Keratinocyte (primary cell): ENCODE data around the gene MTFMT. TPM values are rescaled to one million over a fixed set of nuclear protein-coding genes. Genes with fewer than 3 reads are reported as not detected.

Experiments used
- DNase-seq: peaks from one replicate; pipeline ENCODE4 v3.0.0-alpha.2; 2011; ENCODE audit warnings: low read depth, missing footprints, low spot score
- FAIRE-seq: peaks from 2 replicates; lab custom pipeline; 2011; peaks lifted over from hg19 to GRCh38; lab: Jason Lieb, UNC
- H2AFZ ChIP-seq: 2 replicates; pipeline ENCODE4 v1.6.0; 2012; ENCODE audit warnings: low read length, control low read depth, inconsistent platforms; ENCODE audit not compliant: control insufficient read depth
- H3K27ac ChIP-seq: 2 replicates; pipeline ENCODE4 v1.5.1; 2011; ENCODE audit warnings: low read length; ENCODE audit not compliant: control insufficient read depth, insufficient read depth
- H3K27me3 ChIP-seq: 3 replicates; pipeline ENCODE4 v1.6.0; 2011; ENCODE audit warnings: low read length; ENCODE audit not compliant: control insufficient read depth, insufficient read depth; ENCODE audit errors: extremely low read depth
- H3K36me3 ChIP-seq, 2 experiments: 2 replicates in 1 of 2; 3 replicates in 1 of 2; pipeline ENCODE4 v1.5.1; 2011; ENCODE audit warnings: low read length in 2 of 2, mild to moderate bottlenecking in 1 of 2; ENCODE audit not compliant: control insufficient read depth in 2 of 2, insufficient read depth in 2 of 2; ENCODE audit errors: extremely low read depth in 1 of 2
- H3K4me1 ChIP-seq: 3 replicates; pipeline ENCODE4 v1.5.1; 2011; ENCODE audit warnings: low read length; ENCODE audit not compliant: control insufficient read depth, insufficient read depth; ENCODE audit errors: extremely low read depth
- H3K4me2 ChIP-seq: 3 replicates; pipeline ENCODE4 v1.6.0; 2011; ENCODE audit warnings: low read depth, low read length; ENCODE audit not compliant: control insufficient read depth, insufficient read depth; ENCODE audit errors: extremely low read depth
- H3K4me3 ChIP-seq, 3 experiments: fragments of 200-600 bp in 1 of 3; sonication (generic) in 1 of 3; 2 replicates in 2 of 3; 3 replicates in 1 of 3; pipeline ENCODE4 v1.5.1; 2011 to 2016; ENCODE audit warnings: low read length in 3 of 3, mild to moderate bottlenecking in 3 of 3, control low read depth in 2 of 3, inconsistent platforms in 1 of 3, low read depth in 1 of 3, mixed read lengths in 1 of 3, mixed run types in 1 of 3, moderate library complexity in 1 of 3; ENCODE audit not compliant: control insufficient read depth in 2 of 3, insufficient read depth in 2 of 3; ENCODE audit errors: extremely low read depth in 1 of 3
- H3K79me2 ChIP-seq: 2 replicates; pipeline ENCODE4 v1.6.0; 2012; ENCODE audit warnings: low read length; ENCODE audit not compliant: control insufficient read depth, insufficient read depth
- H3K9ac ChIP-seq: 3 replicates; pipeline ENCODE4 v1.6.0; 2011; ENCODE audit warnings: low read length; ENCODE audit not compliant: control insufficient read depth, insufficient read depth; ENCODE audit errors: extremely low read depth
- H3K9me1 ChIP-seq: 3 replicates; pipeline ENCODE4 v1.6.0; 2011; ENCODE audit warnings: low read length; ENCODE audit not compliant: control insufficient read depth, insufficient read depth; ENCODE audit errors: extremely low read depth
- H3K9me3 ChIP-seq: 2 replicates; pipeline ENCODE4 v1.5.1; 2012; ENCODE audit warnings: low read depth, low read length; ENCODE audit not compliant: control insufficient read depth
- H4K20me1 ChIP-seq: 3 replicates; pipeline ENCODE4 v1.6.0; 2011; ENCODE audit warnings: low read length; ENCODE audit not compliant: control insufficient read depth, insufficient read depth; ENCODE audit errors: extremely low read depth
- EZH2 ChIP-seq: IDR thresholded peaks from one replicate; pipeline ENCODE4 v1.6.1; 2012; ENCODE audit warnings: inconsistent platforms, mild to moderate bottlenecking, low read length, moderate library complexity
- dilution Hi-C: fragments of 300-500 bp; cut with MboI; formaldehyde crosslinking; loops from one replicate; pipeline ENCODE4 v1.7.0; 2020; ENCODE audit warnings: low sequenced_read_pairs; ENCODE audit not compliant: extremely low pct_ligation_motif_present
- polyA plus RNA-seq, 5 experiments: library from polyadenylated mRNA; depleted of rRNA in 3 of 5; stranded (reverse) in 3 of 5; stranded (forward) in 1 of 5; unstranded in 1 of 5; fragments of >200 nt; gene quantifications; 1 replicate in 1 of 5; 2 replicates in 3 of 5; 3 replicates in 1 of 5; pipeline versions ENCODE4 v1.2.1 to v1.2.3, GENCODE V29; 2011 to 2012; ENCODE audit warnings: missing spikeins in 2 of 5, low read depth in 1 of 5, low replicate concordance in 1 of 5
- TF ChIP-seq, protein P1 (sequence below), 3 experiments: IDR thresholded peaks in 1 of 3; conservative IDR thresholded peaks in 1 of 3; optimal IDR thresholded peaks in 1 of 3; 2 replicates in 2 of 3; 3 replicates in 1 of 3; pipeline versions ENCODE3 to v1.5.1; 2011; ENCODE audit warnings: low read length in 3 of 3, mild to moderate bottlenecking in 3 of 3, moderate library complexity in 2 of 3, control low read depth in 1 of 3, inconsistent platforms in 1 of 3; ENCODE audit not compliant: insufficient read depth in 2 of 3; ENCODE audit errors: extremely low read depth in 1 of 3

Gene MTFMT
- polyA plus RNA-seq, 1 donor (not counting 4 experiments of a cell fraction or from before 2014, with no cell fraction given), result 21.0 TPM

DNA sequence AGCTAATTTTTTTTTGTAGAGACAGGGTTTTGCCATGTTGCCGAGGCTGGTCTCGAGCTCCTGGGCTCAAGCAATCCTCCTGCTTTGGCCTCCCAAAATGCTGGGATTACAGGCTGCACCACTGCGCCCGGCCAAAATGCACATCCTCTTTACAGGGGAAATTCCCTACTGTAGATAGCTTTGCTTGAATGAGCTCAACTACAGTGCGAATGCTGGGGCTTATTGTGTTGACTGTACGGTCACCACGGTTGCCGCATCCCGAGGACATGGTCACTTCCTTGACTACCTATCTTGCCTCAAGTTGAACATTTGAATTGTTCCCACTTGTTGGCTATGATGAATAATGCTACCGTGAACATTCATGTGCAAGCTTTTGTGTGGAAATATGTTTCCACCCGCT lies 5.3 kb upstream of the MTFMT start:
- Histone ChIP-seq H3K9ac (no peak overlapping the region), H4K20me1 (no peaks in the 10 kb centered on the region), H3K9me1 (no peaks in the 10 kb centered on the region), H3K4me3 (no peak overlapping the region), H3K36me3 (no peaks in the 10 kb centered on the region), H3K27me3 (no peaks in the 10 kb centered on the region), H3K79me2 (no peaks in the 10 kb centered on the region), H2AFZ (no peak overlapping the region), H3K4me1 (no peaks in the 10 kb centered on the region), H3K9me3 (no peaks in the 10 kb centered on the region), H3K27ac (no peak overlapping the region), H3K4me2 (no peak overlapping the region)
- no peak for TF ChIP-seq EZH2
- TF ChIP-seq, protein P1, sequence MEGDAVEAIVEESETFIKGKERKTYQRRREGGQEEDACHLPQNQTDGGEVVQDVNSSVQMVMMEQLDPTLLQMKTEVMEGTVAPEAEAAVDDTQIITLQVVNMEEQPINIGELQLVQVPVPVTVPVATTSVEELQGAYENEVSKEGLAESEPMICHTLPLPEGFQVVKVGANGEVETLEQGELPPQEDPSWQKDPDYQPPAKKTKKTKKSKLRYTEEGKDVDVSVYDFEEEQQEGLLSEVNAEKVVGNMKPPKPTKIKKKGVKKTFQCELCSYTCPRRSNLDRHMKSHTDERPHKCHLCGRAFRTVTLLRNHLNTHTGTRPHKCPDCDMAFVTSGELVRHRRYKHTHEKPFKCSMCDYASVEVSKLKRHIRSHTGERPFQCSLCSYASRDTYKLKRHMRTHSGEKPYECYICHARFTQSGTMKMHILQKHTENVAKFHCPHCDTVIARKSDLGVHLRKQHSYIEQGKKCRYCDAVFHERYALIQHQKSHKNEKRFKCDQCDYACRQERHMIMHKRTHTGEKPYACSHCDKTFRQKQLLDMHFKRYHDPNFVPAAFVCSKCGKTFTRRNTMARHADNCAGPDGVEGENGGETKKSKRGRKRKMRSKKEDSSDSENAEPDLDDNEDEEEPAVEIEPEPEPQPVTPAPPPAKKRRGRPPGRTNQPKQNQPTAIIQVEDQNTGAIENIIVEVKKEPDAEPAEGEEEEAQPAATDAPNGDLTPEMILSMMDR (optimal IDR thresholded peaks at IDR 0.05 in 1 of 3, IDR thresholded peaks at IDR 0.05 in 1 of 3, conservative IDR thresholded peaks at IDR 0.05 in 1 of 3; ENCODE audit: extremely low read depth in 1 of 3, insufficient read depth in 2 of 3, low read length in 3 of 3), result no peak
- dilution Hi-C loops, result no loop called here
- DNase-seq, result no peak
- FAIRE-seq, result no peak

DNA sequence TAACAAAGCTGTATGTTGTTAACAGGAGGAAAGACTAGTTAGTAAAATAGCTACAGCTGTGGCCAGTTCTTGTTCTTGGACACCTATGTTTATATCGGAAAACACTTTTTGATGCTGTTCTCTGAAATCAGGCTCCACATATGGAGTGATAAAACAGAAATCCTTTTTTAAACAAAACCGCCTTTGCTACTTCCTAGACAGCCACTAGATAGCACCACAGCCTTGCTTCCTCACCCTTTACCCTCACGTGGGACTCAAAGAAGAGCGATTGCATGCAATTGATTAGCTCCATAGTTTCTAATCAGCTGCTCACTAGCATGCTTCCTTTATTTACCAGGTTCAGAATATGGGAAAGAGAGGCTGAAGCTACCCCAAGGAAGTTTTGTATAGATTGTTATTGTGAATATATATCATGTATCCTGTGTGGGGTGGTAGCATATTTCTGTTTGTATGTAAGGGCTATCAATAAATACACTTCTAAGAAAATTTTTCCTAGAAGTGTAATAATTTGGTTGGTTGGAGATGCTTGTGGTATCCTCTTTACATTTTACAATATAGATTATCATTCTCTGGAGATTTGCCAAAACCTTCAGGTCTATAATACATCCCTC lies 4.3 kb upstream of the MTFMT start:
- FAIRE-seq, result no peak
- H3K4me3 ChIP-seq, result no peak overlapping the region
- DNase-seq, result no peak
- H3K27ac ChIP-seq, result no peak overlapping the region
- no peak overlapping the region for H3K9ac ChIP-seq
- TF ChIP-seq EZH2, result no peak
- TF ChIP-seq, protein P1 (optimal IDR thresholded peaks at IDR 0.05 in 1 of 3, IDR thresholded peaks at IDR 0.05 in 1 of 3, conservative IDR thresholded peaks at IDR 0.05 in 1 of 3; ENCODE audit: extremely low read depth in 1 of 3, insufficient read depth in 2 of 3, low read length in 3 of 3), result peak; percentile 64 to 77 (median 76)
- no peaks in the 10 kb centered on the region for H3K36me3 ChIP-seq
- no peaks in the 10 kb centered on the region for H4K20me1 ChIP-seq
- no peaks in the 10 kb centered on the region for H3K27me3 ChIP-seq
- H3K79me2 ChIP-seq, result peaks cover 4% of the 10 kb centered on the region
- peak overlapping the region; percentile 12 for H3K4me2 ChIP-seq
- no peaks in the 10 kb centered on the region for H3K4me1 ChIP-seq
- H3K9me1 ChIP-seq, result no peaks in the 10 kb centered on the region
- no peak overlapping the region for H2AFZ ChIP-seq
- dilution Hi-C loops, result no loop called here
- H3K9me3 ChIP-seq, result no peaks in the 10 kb centered on the region
